Ovary (tissue), 3 donors: ENCODE results near the gene PHF21A.

Source experiments
- CTCF ChIP-seq, 3 donors: fragments of 450-650 bp in 2 of 3; fragments of 200-600 bp in 1 of 3; IDR thresholded peaks; one replicate each; pipeline versions ENCODE4 v1.5.1 to v1.8.0; 2016 to 2022; ENCODE audit warnings: antibody characterized with exemption in 3 of 3, mild to moderate bottlenecking in 1 of 3
- POLR2A ChIP-seq: fragments of 450-650 bp; IDR thresholded peaks from one replicate; pipeline ENCODE4 v1.6.1; 2017; ENCODE audit warnings: antibody characterized with exemption, mild to moderate bottlenecking, moderate library complexity
- donor health status: DM: no; HTN: no; CAD: no.

- TF ChIP-seq CTCF (IDR thresholded peaks at IDR 0.05) (no peak), POLR2A (no peak)
Observed at GRCh38 chr11:46044601-46045000, 76.7 kb downstream of the PHF21A start.
